ENCODE measurements around the gene YEATS2. TPM values are rescaled to one million over a fixed set of nuclear protein-coding genes. Genes with fewer than 3 reads are reported as not detected.

The YEATS2 gene
- polyA plus RNA-seq, 1 donor (not counting 4 experiments of a cell fraction or from before 2014, with no cell fraction given), result 21.7 TPM

DNA sequence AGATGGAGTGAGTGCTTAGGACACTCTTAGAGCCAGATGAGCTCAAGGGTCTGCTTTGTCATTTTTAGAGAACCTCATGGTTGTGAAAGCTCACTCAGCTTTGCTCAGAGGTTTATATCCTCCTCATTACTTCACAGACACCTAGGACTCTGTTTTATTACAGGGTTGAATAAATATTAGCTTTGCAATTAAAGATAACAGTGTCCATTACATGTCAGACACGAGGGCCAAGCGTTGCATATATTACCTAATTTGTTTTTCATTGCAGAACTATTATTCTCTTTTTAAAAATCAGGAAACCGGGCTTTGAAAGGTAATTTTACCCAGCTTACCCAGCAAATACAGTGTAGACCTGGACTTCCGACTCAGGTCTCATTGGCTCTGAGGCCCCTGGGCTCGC is 111.7 kb downstream of the YEATS2 start:
- Histone ChIP-seq H3K9me3 (ENCODE audit: control insufficient read depth, low read depth, low read length) (no peaks in the 10 kb centered on the region), H3K9ac (ENCODE audit: control insufficient read depth, extremely low read depth, insufficient read depth, low read length) (no peak overlapping the region), H3K4me2 (ENCODE audit: control insufficient read depth, extremely low read depth, insufficient read depth, low read depth, low read length) (no peak overlapping the region), H3K9me1 (ENCODE audit: control insufficient read depth, extremely low read depth, insufficient read depth, low read length) (no peaks in the 10 kb centered on the region), H2AFZ (ENCODE audit: control insufficient read depth, low read length) (no peak overlapping the region), H3K79me2 (ENCODE audit: control insufficient read depth, insufficient read depth, low read length) (no peaks in the 10 kb centered on the region), H3K27me3 (ENCODE audit: control insufficient read depth, extremely low read depth, insufficient read depth, low read length) (no peaks in the 10 kb centered on the region), H3K4me3 (ENCODE audit: control insufficient read depth in 2 of 3, extremely low read depth in 1 of 3, insufficient read depth in 2 of 3, low read depth in 1 of 3, low read length in 3 of 3) (no peak overlapping the region), H3K27ac (ENCODE audit: control insufficient read depth, insufficient read depth, low read length) (no peak overlapping the region), H4K20me1 (ENCODE audit: control insufficient read depth, extremely low read depth, insufficient read depth, low read length) (no peaks in the 10 kb centered on the region), H3K36me3 (ENCODE audit: control insufficient read depth in 2 of 2, extremely low read depth in 1 of 2, insufficient read depth in 2 of 2, low read length in 2 of 2) (peaks cover 39 to 44% of the 10 kb centered on the region in 2 experiments), H3K4me1 (ENCODE audit: control insufficient read depth, extremely low read depth, insufficient read depth, low read length) (peaks cover 16% of the 10 kb centered on the region)
- dilution Hi-C loops (cut with MboI; ENCODE audit: extremely low pct_ligation_motif_present, low sequenced_read_pairs), result no loop called here
- no peak for TF ChIP-seq EZH2 (IDR thresholded peaks at IDR 0.05; ENCODE audit: low read length)
- TF ChIP-seq CTCF (optimal IDR thresholded peaks at IDR 0.05 in 1 of 3, IDR thresholded peaks at IDR 0.05 in 1 of 3, conservative IDR thresholded peaks at IDR 0.05 in 1 of 3; ENCODE audit: extremely low read depth in 1 of 3, insufficient read depth in 2 of 3, low read length in 3 of 3), result no peak
- no peak for DNase-seq (ENCODE audit: low read depth, low spot score)
- no peak for FAIRE-seq

- H3K9ac ChIP-seq (ENCODE audit: control insufficient read depth, extremely low read depth, insufficient read depth, low read length), result no peak overlapping the region
- no peaks in the 10 kb centered on the region for H3K27me3 ChIP-seq (ENCODE audit: control insufficient read depth, extremely low read depth, insufficient read depth, low read length)
- no peak overlapping the region for H3K27ac ChIP-seq (ENCODE audit: control insufficient read depth, insufficient read depth, low read length)
- dilution Hi-C loops (cut with MboI; ENCODE audit: extremely low pct_ligation_motif_present, low sequenced_read_pairs), result no loop called here
- TF ChIP-seq EZH2 (IDR thresholded peaks at IDR 0.05; ENCODE audit: low read length), result no peak
- no peak for TF ChIP-seq CTCF (optimal IDR thresholded peaks at IDR 0.05 in 1 of 3, IDR thresholded peaks at IDR 0.05 in 1 of 3, conservative IDR thresholded peaks at IDR 0.05 in 1 of 3; ENCODE audit: extremely low read depth in 1 of 3, insufficient read depth in 2 of 3, low read length in 3 of 3)
- H3K4me2 ChIP-seq (ENCODE audit: control insufficient read depth, extremely low read depth, insufficient read depth, low read depth, low read length), result no peak overlapping the region
- DNase-seq (ENCODE audit: low read depth, low spot score) (no peak), FAIRE-seq (no peak)
- H2AFZ ChIP-seq (ENCODE audit: control insufficient read depth, low read length), result no peak overlapping the region
- H3K9me3 ChIP-seq (ENCODE audit: control insufficient read depth, low read depth, low read length), result no peaks in the 10 kb centered on the region
- no peaks in the 10 kb centered on the region for H4K20me1 ChIP-seq (ENCODE audit: control insufficient read depth, extremely low read depth, insufficient read depth, low read length)
- peaks cover 37 to 38% of the 10 kb centered on the region in 2 experiments for H3K36me3 ChIP-seq (ENCODE audit: control insufficient read depth in 2 of 2, extremely low read depth in 1 of 2, insufficient read depth in 2 of 2, low read length in 2 of 2)
- no peaks in the 10 kb centered on the region for H3K9me1 ChIP-seq (ENCODE audit: control insufficient read depth, extremely low read depth, insufficient read depth, low read length)
- H3K79me2 ChIP-seq (ENCODE audit: control insufficient read depth, insufficient read depth, low read length), result no peaks in the 10 kb centered on the region
- peaks cover 16% of the 10 kb centered on the region for H3K4me1 ChIP-seq (ENCODE audit: control insufficient read depth, extremely low read depth, insufficient read depth, low read length)
- no peak overlapping the region for H3K4me3 ChIP-seq (ENCODE audit: control insufficient read depth in 2 of 3, extremely low read depth in 1 of 3, insufficient read depth in 2 of 3, low read depth in 1 of 3, low read length in 3 of 3)
Measured at GRCh38 chr3:183810643-183811594, 113.3 kb downstream of the YEATS2 start.
